Placental epithelial cell (primary cell): ENCODE data around the gene AP1S3. TPM values are rescaled to one million over a fixed set of nuclear protein-coding genes. Genes with fewer than 3 reads are reported as not detected.

Source experiments
- total RNA-seq: library from RNA; depleted of rRNA; stranded (reverse); fragments of >200 nt; gene quantifications from 2 replicates; pipeline ENCODE4 v1.2.3, GENCODE V29; 2012

AP1S3 gene
- total RNA-seq = 11.4 and 23.6 TPM in 2 replicates

GRCh38 chr2:223837287-223838061 lies at the start of gene AP1S3:
AP1S3 (minus strand) TSS chr2:223837582; CDS start chr2:223837450, 132 bp downstream.

Other genes with a start within 250 kb of the AP1S3 start
- 0.33 and 3.1 TPM in 2 replicates for gene SCG2, start 235.2 kb downstream of the AP1S3 start, total RNA-seq
- gene WDFY1, start 107.8 kb upstream of the AP1S3 start, total RNA-seq = 58.9 and 66.3 TPM in 2 replicates
- 21.2 and 26.7 TPM in 2 replicates for gene MRPL44, start 119.9 kb upstream of the AP1S3 start, total RNA-seq
- gene SERPINE2, start 201.7 kb upstream of the AP1S3 start, total RNA-seq = 32.2 and 46.4 TPM in 2 replicates